GM21786 (cell line): Measurements from ENCODE around the gene TSN.

ENCODE experiments used
- ATAC-seq: cut with Tn5 transposase; IDR thresholded peaks from one replicate; pipeline ENCODE4 v1.9.1; 2021; ENCODE audit not compliant: unreplicated experiment

Gene TSN

GRCh38 chr2:121741450-121741849, 14.0 kb upstream of the TSN start:
- ATAC-seq = no peak

DNA sequence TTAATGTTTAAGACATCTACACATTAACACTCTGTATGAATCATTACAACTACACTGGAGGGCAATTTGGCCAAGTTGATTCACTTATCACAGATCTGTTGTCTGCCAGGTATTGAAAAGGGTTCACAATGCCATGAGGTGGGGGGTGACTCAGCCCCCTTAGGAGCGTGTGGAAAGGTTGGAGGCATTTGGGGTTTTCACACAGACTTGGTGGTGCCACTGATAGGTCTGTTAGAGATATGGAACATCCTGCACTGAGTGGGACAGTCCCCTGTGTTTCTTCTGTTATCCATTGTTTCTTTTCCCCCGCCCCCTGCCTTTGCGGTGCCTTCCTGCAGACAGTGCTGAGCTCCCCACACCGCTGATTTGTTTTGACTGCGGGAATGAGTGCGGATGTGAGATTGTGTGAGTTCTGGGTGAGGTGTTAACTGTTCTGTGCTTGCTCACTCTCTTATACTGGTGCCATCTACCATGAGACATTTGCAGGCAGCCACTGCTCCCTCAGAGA, 9.3 kb upstream of the TSN start:
- ATAC-seq = no peak

- ATAC-seq = no peak
Observed at GRCh38 chr2:121748202-121748601, 7.2 kb upstream of the TSN start.

- no peak for ATAC-seq
Observed at GRCh38 chr2:121754851-121755236, 607 bp upstream of the TSN start.

DNA sequence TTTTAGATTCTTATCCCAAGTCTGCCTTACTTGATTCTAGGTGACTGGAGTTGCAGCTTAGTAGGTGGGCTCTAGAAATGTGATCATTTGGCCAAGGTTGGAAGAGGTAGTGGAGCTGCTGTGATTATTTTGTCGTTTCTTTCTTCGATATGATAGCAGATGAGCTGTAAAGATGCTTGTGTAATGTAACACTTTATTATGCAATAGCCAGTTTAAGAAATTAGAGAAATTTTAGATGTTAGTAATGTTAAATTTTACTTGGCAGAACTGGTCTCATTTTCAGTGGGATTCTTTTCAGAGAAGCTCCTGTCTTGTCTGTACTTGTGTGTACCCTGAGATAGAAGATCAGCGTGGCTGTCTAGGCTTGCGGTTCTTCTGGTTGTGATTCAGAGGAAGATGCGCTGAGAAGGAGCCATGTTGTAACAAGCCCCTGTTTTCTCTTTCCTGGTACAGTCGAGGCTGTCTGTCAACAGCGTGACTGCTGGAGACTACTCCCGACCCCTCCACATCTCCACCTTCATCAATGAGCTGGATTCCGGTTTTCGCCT, 9.3 kb downstream of the TSN start:
- ATAC-seq = no peak

GRCh38 chr2:121766624-121767023, 11.2 kb downstream of the TSN start:
- ATAC-seq = no peak

- ATAC-seq = no peak
Observed at GRCh38 chr2:121768143-121768755, 12.8 kb downstream of the TSN start.

GRCh38 chr2:121771976-121772742, 16.7 kb downstream of the TSN start:
- no peak for ATAC-seq

DNA sequence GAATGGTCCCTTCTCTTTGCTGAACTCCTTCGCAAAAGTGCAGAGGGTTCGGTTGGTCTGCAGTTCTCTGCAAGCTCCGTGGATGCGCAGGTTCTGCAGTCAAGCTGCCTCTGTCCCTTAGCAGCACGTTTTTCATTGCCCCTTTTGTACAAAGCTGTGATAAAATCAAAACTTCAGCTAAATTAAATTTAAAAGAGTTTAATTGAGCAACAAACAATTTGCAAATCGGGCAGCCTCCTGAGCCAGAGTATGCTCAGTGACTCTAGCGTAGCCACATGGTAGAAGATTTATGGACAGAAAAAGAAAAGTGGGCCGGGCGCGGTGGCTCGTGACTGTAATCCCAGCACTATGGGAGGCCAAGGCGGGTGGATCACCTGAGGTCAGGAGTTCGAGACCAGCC, 18.8 kb downstream of the TSN start:
- ATAC-seq = no peak

GRCh38 chr2:121776361-121776760, 20.9 kb downstream of the TSN start:
- no peak for ATAC-seq

DNA sequence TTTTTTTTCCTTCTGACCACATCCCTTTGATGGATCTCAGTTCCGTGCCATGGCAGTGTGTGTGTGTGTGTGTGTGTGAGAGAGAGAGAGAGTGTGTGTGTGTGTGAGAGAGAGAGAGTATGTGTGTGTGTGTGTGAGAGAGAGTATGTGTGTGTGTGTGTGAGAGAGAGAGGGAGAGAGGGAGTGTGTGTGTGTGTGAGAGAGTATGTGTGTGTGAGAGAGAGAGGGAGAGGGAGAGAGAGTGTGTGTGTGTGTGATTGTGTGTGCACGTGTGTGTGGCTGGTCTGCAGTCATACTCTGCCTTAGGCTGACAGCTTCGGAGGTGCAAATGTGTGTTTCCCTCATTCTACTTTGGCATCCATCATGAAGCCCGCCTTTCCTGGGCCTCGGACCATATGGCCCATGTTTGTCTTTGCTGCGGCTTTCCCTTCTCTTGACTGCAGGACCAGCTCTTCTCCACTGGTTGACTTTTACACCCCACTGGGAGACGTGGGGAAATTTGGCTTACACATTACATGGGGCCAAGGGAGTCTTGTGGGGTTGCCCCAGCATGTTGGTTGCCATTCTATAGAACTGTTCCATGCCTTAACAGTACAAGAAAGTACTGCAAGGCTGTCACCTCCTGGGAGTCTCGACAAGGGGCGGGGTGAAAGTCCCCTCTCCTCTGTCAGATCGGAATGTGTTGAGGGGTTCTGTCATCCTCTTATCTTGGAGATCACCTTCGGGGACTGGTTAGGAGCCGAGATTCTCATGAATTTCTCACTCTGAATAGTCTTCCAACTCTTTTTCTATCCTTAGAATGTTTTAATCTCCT, 21.6 kb downstream of the TSN start:
- no peak for ATAC-seq

DNA sequence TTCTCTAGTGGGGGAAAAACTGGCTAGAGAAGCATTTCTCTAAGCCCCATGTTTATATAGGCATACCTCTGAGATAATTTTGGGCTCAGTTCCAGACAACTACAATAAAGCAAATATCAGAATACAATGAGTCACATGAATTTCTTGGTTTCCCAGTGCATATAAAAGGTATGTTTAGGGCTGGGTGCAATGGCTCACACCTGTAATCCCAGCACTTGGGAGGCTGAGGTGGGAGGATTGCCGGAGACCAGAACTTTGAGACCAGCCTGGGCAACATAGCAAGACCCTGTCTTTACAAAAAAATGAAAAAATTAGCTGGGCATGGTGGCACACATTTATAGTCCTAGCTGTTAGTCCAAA, 22.2 kb downstream of the TSN start:
- no peak for ATAC-seq

DNA sequence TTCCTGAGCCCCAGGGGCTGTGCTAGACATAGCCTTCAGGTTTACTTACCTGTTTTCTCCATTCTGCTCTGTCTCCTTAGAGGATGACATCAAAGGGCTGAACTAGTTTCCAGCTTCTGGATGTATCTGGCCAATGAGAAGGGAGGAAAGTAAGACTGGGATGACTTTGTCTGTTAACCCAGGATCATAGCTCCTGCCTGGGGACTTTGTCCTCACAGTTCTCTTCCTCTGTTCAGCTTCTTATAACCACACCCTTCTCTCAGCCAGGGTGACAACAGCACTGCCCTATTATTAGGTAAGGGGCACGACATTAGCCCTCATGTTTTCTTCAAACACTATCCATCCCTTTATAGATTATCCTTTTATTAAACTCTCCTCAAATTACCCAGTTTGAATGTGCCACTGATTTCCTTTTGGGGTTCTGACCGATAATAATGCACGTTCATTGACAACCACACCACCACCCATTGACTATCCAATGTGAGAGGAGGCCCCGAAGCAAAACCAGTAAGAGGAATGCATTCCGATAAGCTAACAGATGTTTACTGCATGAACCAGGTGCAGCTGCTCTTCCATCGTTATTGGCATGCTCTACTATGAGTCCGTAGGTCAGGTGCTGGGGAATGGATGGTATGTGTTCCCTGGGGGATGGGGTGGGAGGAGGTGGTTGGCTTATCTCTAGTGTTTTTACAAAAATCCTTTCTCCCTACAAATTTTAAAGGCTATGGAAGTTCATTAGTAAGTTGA, 23.5 kb downstream of the TSN start:
- ATAC-seq = no peak

DNA sequence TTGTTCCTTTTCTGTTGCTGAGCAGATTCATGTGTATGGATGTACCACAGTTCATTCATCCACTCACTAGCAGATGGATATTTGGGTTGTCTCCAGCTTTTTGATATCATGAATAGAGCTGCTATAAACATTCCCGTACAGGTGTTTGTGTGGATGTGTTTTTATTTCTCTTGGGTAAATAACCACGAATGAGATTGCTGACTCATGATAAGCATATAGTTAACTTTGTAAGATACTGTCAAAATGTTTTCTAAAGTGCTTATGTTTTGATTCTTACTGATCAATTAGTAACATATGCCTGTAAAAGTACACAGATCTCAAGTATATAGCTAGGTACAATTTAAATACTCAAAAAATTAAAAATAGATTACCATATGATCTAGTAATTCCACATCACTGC, 27.7 kb downstream of the TSN start:
- ATAC-seq = no peak

DNA sequence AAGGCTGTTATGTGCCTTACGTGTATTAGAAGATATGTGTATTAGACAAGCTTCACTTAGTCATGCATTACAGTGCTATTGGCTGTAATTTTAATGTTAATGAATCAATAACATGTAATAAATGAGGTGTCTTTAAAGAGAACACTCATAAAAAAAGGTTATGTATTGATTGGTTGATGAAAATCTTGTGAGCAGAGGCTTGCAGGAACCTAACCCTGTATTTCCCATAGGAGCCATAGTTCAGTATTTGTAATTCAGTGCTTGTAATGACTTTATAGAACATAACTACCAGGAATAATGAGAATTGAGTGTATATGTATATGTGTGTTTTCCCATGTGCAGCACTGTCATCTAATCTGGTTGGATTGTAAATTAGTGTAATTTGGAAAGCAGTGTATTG, 33.2 kb downstream of the TSN start:
- no peak for ATAC-seq

- ATAC-seq = no peak
Observed at GRCh38 chr2:121790276-121790956, 35.0 kb downstream of the TSN start.

DNA sequence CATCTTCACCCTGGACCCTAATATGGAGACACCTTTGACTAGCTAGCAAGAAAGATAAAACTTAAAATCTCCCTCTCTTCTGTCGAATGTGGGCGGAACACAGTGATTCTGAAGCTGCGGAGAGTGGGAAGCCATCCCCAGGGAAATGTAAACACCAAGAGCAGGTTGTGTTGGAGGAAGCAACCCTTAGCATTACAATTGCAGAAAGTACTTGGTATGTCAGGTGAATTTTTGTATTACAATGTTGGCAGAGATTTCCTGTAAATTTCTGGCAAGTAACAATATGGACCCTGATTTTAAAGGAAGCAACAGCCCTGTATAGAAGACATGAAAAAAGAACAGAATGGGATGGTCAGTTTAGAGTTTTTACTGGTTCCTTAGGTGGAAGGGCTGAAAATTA, 35.8 kb downstream of the TSN start:
- no peak for ATAC-seq

GRCh38 chr2:121791801-121792221, 36.4 kb downstream of the TSN start:
- ATAC-seq = no peak

- ATAC-seq = no peak
Observed at GRCh38 chr2:121793816-121794215, 38.4 kb downstream of the TSN start.

GRCh38 chr2:121794233-121794632, 38.8 kb downstream of the TSN start:
- no peak for ATAC-seq
